Suprapubic skin (tissue), 4 donors: ENCODE measurements around the gene SLC22A23. TPM values are rescaled to one million over a fixed set of nuclear protein-coding genes. Genes with fewer than 3 reads are reported as not detected.

Experiments used
- DNase-seq, 2 donors: peaks; one replicate each; pipeline ENCODE4 v3.0.0-alpha.2; 2019; ENCODE audit warnings: low spot score in 2 of 2
- H3K27ac ChIP-seq: fragments of 200-600 bp; sonication (generic); one replicate; pipeline ENCODE4 v1.5.1; 2019
- H3K27me3 ChIP-seq: fragments of 200-600 bp; sonication (generic); one replicate; pipeline ENCODE4 v1.5.1; 2019
- H3K36me3 ChIP-seq: fragments of 200-600 bp; sonication (generic); one replicate; pipeline ENCODE4 v1.5.1; 2019
- H3K4me1 ChIP-seq: fragments of 200-600 bp; sonication (generic); one replicate; pipeline ENCODE4 v1.5.1; 2019
- H3K4me3 ChIP-seq: fragments of 200-600 bp; sonication (generic); one replicate; pipeline ENCODE4 v1.5.1; 2019; ENCODE audit warnings: mild to moderate bottlenecking
- H3K9me3 ChIP-seq: fragments of 200-600 bp; sonication (generic); one replicate; pipeline ENCODE4 v1.5.1; 2019
- EP300 ChIP-seq: sonication (generic); formaldehyde crosslinking; IDR thresholded peaks from one replicate; pipeline ENCODE4 v1.6.1; 2017; ENCODE audit warnings: antibody characterized with exemption
- POLR2A ChIP-seq, 2 donors: fragments of 450-650 bp; IDR thresholded peaks; one replicate each; pipeline ENCODE4 v1.6.1; 2017; ENCODE audit warnings: antibody characterized with exemption in 2 of 2, mild to moderate bottlenecking in 2 of 2, moderate library complexity in 2 of 2
- POLR2AphosphoS5 ChIP-seq, 3 donors: sonication (generic); formaldehyde crosslinking; IDR thresholded peaks; one replicate each; pipeline ENCODE4 v1.6.1; 2017; ENCODE audit warnings: antibody characterized with exemption in 3 of 3
- WGBS: methylation state at CpG from one replicate; pipeline ENCODE4 v1.1.5; 2018; 5-methylcytosine and 5-hydroxymethylcytosine counted together
- total RNA-seq, 4 donors: library from RNA; depleted of rRNA; stranded (reverse); fragments of >200 nt; gene quantifications; one replicate each; pipeline ENCODE4 v1.1.0, GENCODE V29; 2016
- TF ChIP-seq, protein P1 (sequence below), 2 donors: fragments of 200-600 bp in 1 of 2; fragments of 450-650 bp in 1 of 2; sonication (generic) in 1 of 2; IDR thresholded peaks; one replicate each; pipeline ENCODE4 v1.5.1; 2016 to 2019; ENCODE audit warnings: antibody characterized with exemption in 2 of 2, mild to moderate bottlenecking in 1 of 2, moderate library complexity in 1 of 2

SLC22A23 gene
- total RNA-seq, 4 donors from 2014 or later = 38.2 to 59.8 (median 48.1) TPM

- no peak for DNase-seq
- Histone ChIP-seq H3K27ac (no peak overlapping the region), H3K4me1 (peaks cover 38% of the 10 kb centered on the region), H3K36me3 (no peaks in the 10 kb centered on the region), H3K9me3 (no peaks in the 10 kb centered on the region), H3K27me3 (no peaks in the 10 kb centered on the region), H3K4me3 (no peak overlapping the region)
- 66% methylated on average over 3 of the region's 3 CpGs for WGBS
- TF ChIP-seq POLR2A (IDR thresholded peaks at IDR 0.05) (no peak), EP300 (no peak), POLR2AphosphoS5 (IDR thresholded peaks at IDR 0.05) (no peak)
- TF ChIP-seq, protein P1, sequence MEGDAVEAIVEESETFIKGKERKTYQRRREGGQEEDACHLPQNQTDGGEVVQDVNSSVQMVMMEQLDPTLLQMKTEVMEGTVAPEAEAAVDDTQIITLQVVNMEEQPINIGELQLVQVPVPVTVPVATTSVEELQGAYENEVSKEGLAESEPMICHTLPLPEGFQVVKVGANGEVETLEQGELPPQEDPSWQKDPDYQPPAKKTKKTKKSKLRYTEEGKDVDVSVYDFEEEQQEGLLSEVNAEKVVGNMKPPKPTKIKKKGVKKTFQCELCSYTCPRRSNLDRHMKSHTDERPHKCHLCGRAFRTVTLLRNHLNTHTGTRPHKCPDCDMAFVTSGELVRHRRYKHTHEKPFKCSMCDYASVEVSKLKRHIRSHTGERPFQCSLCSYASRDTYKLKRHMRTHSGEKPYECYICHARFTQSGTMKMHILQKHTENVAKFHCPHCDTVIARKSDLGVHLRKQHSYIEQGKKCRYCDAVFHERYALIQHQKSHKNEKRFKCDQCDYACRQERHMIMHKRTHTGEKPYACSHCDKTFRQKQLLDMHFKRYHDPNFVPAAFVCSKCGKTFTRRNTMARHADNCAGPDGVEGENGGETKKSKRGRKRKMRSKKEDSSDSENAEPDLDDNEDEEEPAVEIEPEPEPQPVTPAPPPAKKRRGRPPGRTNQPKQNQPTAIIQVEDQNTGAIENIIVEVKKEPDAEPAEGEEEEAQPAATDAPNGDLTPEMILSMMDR (IDR thresholded peaks at IDR 0.05) = no peak
Observed at GRCh38 chr6:3471711-3472110, 14.9 kb upstream of the SLC22A23 start.

DNA sequence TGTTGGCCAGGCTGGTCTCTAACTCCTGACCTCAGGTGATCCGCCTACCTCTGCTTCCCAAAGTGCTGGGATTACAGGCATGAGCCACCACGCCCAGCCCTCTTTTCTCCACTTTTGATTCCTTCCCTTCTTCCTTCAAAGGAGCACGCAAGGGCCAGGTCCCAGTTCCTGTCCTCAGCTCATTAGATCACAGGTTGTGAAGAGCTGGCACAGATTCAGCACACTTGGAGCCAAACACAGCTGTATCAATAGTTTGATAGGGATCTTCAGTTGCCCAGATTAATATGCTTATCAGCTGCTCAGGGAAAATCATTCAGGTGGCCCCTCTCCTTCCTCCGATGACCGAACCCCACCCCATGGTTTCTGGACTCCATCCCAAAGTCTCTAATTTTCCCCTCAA, 14.4 kb upstream of the SLC22A23 start:
- H3K9me3 ChIP-seq = no peaks in the 10 kb centered on the region
- H3K36me3 ChIP-seq = no peaks in the 10 kb centered on the region
- peaks cover 38% of the 10 kb centered on the region for H3K4me1 ChIP-seq
- no peak for TF ChIP-seq EP300
- TF ChIP-seq, protein P1 (IDR thresholded peaks at IDR 0.05) = no peak
- TF ChIP-seq POLR2AphosphoS5 (IDR thresholded peaks at IDR 0.05) = no peak
- no peak for TF ChIP-seq POLR2A (IDR thresholded peaks at IDR 0.05)
- no peaks in the 10 kb centered on the region for H3K27me3 ChIP-seq
- no peak overlapping the region for H3K4me3 ChIP-seq
- no peak overlapping the region for H3K27ac ChIP-seq
- DNase-seq = no peak
- WGBS = 73% methylated on average over 5 of the region's 5 CpGs

DNA sequence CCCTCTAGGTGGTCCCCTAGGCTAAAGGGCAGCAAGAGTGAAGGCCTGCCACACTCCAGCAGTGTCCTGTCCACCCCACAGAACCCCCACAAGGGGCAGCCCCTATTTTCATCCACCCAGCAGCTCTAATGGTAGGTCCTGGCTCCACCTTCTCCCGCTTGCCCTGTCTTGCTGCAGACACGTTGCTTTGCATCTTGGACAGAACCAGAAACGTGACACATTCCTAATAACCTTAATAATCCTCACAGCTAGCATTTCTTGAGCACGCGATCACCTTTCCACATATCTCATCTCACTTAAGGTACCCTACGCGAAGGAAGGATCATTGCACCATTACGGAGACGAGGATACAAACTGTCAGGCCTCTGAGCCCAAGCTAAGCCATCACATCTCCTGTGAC, 11.7 kb upstream of the SLC22A23 start:
- TF ChIP-seq POLR2AphosphoS5 (IDR thresholded peaks at IDR 0.05) = no peak
- TF ChIP-seq POLR2A (IDR thresholded peaks at IDR 0.05) = no peak
- TF ChIP-seq, protein P1 (IDR thresholded peaks at IDR 0.05) = no peak
- TF ChIP-seq EP300 = no peak
- no peak overlapping the region for H3K4me3 ChIP-seq
- no peaks in the 10 kb centered on the region for H3K36me3 ChIP-seq
- no peaks in the 10 kb centered on the region for H3K27me3 ChIP-seq
- H3K9me3 ChIP-seq = no peaks in the 10 kb centered on the region
- 51% methylated on average over 9 of the region's 9 CpGs for WGBS
- peaks cover 35% of the 10 kb centered on the region for H3K4me1 ChIP-seq
- no peak for DNase-seq
- H3K27ac ChIP-seq = no peak overlapping the region

GRCh38 chr6:3467996-3468395, 11.1 kb upstream of the SLC22A23 start:
- no peak for TF ChIP-seq POLR2AphosphoS5 (IDR thresholded peaks at IDR 0.05)
- no peak for TF ChIP-seq EP300
- no peak for TF ChIP-seq POLR2A (IDR thresholded peaks at IDR 0.05)
- TF ChIP-seq, protein P1 (IDR thresholded peaks at IDR 0.05) = no peak
- H3K27ac ChIP-seq = no peak overlapping the region
- H3K4me1 ChIP-seq = peaks cover 29% of the 10 kb centered on the region
- 92% methylated on average over 1 of the region's 1 CpG for WGBS
- no peak for DNase-seq
- no peak overlapping the region for H3K4me3 ChIP-seq
- H3K9me3 ChIP-seq = no peaks in the 10 kb centered on the region
- no peaks in the 10 kb centered on the region for H3K36me3 ChIP-seq
- no peaks in the 10 kb centered on the region for H3K27me3 ChIP-seq

DNA sequence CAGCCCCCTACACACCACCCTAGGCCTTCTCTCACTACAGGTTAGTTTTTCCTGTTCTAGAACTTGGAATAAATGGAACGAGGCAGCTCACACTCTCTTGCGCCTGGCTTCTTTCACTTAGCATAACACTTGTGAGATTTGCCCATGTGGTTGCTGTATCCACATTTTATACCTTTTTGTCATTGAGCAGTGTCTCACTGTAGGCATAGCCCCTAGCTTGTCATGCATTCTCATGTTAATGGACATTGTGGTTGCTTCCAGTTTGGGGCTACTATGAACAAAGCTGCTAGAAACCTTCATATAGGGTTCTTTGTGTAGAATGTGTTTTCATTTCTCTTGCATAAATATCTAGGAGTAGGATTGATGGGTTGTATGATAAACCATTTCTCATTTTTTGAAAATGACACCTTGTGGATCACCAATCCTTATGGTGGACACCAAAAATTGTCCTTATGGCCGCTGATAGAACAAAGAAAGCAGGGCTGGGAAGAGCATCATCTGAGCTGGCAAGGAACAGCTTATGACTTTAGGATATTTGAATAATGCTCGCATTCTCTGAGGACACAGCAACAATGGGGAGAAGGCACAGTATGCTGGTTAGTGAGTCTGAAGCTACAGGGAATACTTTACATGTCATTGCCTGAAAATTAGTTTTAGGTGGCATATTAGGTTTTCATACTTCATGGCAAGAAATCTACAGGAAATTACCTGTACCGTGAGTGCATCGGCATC, 9.8 kb upstream of the SLC22A23 start:
- 81% methylated on average over 6 of the region's 6 CpGs for WGBS
- Histone ChIP-seq H3K9me3 (no peaks in the 10 kb centered on the region), H3K36me3 (no peaks in the 10 kb centered on the region), H3K4me3 (no peak overlapping the region), H3K4me1 (peaks cover 15% of the 10 kb centered on the region), H3K27me3 (no peaks in the 10 kb centered on the region), H3K27ac (no peak overlapping the region)
- no peak for DNase-seq
- TF ChIP-seq EP300 (no peak), POLR2AphosphoS5 (IDR thresholded peaks at IDR 0.05) (no peak), POLR2A (IDR thresholded peaks at IDR 0.05) (no peak)
- TF ChIP-seq, protein P1 (IDR thresholded peaks at IDR 0.05) = no peak
